VCaP (cell line): Measurements from ENCODE around the gene PTPN3.
"Not testable (repeated sequence)": the region's sequence is repeated elsewhere in the genome, so short reads cannot be mapped to it uniquely, and the experiment has no call there.

Experiments
- H3K27ac ChIP-seq: fragments of 450-650 bp; 2 replicates; pipeline ENCODE4 v1.5.1; 2017
- CTCF ChIP-seq: fragments of 450-650 bp; conservative IDR thresholded peaks from 2 replicates; pipeline ENCODE4 v1.5.1; 2017; ENCODE audit warnings: mild to moderate bottlenecking, moderate library complexity

Gene PTPN3

GRCh38 chr9:109498195-109499092 lies at the start of gene PTPN3:
Gene PTPN3 (minus strand): TSS chr9:109498307. CDS start chr9:109463434, 34,873 bp downstream.
- H3K27ac ChIP-seq, result peak within 1 kb of the TSS; percentile 97
- no peak for TF ChIP-seq CTCF

GRCh38 chr9:109544954-109545353 lies 46.8 kb upstream of the PTPN3 start:
- H3K27ac ChIP-seq, result not testable (repeated sequence)

- no peak for TF ChIP-seq CTCF
- H3K27ac ChIP-seq, result no peak overlapping the region
Observed at GRCh38 chr9:109542922-109543321, 44.8 kb upstream of the PTPN3 start.

- H3K27ac ChIP-seq, result peak overlapping the region; percentile 41
- no peak for TF ChIP-seq CTCF
Observed at GRCh38 chr9:109538346-109538745, 40.2 kb upstream of the PTPN3 start.

- TF ChIP-seq CTCF, result no peak
- H3K27ac ChIP-seq, result no peak overlapping the region
Observed at GRCh38 chr9:109537288-109537687, 39.2 kb upstream of the PTPN3 start.

- TF ChIP-seq CTCF, result no peak
- H3K27ac ChIP-seq, result no peak overlapping the region
Observed at GRCh38 chr9:109536859-109537258, 38.8 kb upstream of the PTPN3 start.

- no peak for TF ChIP-seq CTCF
- no peak overlapping the region for H3K27ac ChIP-seq
Observed at GRCh38 chr9:109535365-109535764, 37.3 kb upstream of the PTPN3 start.

- H3K27ac ChIP-seq, result no peak overlapping the region
- no peak for TF ChIP-seq CTCF
Observed at GRCh38 chr9:109534151-109534550, 36.0 kb upstream of the PTPN3 start.

- not testable (repeated sequence) for H3K27ac ChIP-seq
Observed at GRCh38 chr9:109532652-109533051, 34.5 kb upstream of the PTPN3 start.
